HepG2 (cell line): ENCODE measurements around the gene TFAP2A.

Source experiments
- ELK4 ChIP-seq: sonication (generic); formaldehyde crosslinking; IDR thresholded peaks from 2 replicates; pipeline ENCODE4 v1.9.0; 2021; ENCODE audit warnings: missing genetic modification reagents, borderline replicate concordance
- NCOA2 ChIP-seq: sonication (generic); formaldehyde crosslinking; IDR thresholded peaks from 2 replicates; pipeline ENCODE4 v1.8.0; 2022; ENCODE audit warnings: inconsistent platforms
- SALL2 ChIP-seq: sonication (generic); formaldehyde crosslinking; IDR thresholded peaks from 2 replicates; pipeline ENCODE4 v1.8.1; 2023; ENCODE audit warnings: mild to moderate bottlenecking, missing genetic modification reagents, inconsistent platforms
- YY1 ChIP-seq: IDR thresholded peaks from 2 replicates; pipeline ENCODE4 v1.6.1; 2011; ENCODE audit warnings: low read length, low read depth, moderate library complexity, mild to moderate bottlenecking; ENCODE audit not compliant: insufficient read depth, insufficient replicate concordance
- ZNF274 ChIP-seq: sonication (generic); formaldehyde crosslinking; IDR thresholded peaks from 2 replicates; pipeline ENCODE4 v1.5.1; 2020; ENCODE audit warnings: mild to moderate bottlenecking, missing genetic modification reagents

GRCh38 chr6:10458287-10458686 is 43.4 kb upstream of the TFAP2A start:
- TF ChIP-seq ELK4 (no peak), YY1 (no peak), ZNF274 (no peak), NCOA2 (CRISPR knock-in tag) (no peak), SALL2 (CRISPR knock-in tag) (no peak)
